WTC11 (cell line): ENCODE data around the gene INPP4B.

Experiments
- CTCF ChIP-seq: fragments of 200-600 bp; IDR thresholded peaks from 2 replicates; pipeline ENCODE4 v1.8.0; 2022; ENCODE audit warnings: antibody characterized with exemption
- E2F5 ChIP-seq: sonication (generic); formaldehyde crosslinking; IDR thresholded peaks from 2 replicates; pipeline ENCODE4 v1.8.1; 2022; ENCODE audit warnings: mild to moderate bottlenecking, moderate library complexity, missing genetic modification reagents
- ELF4 ChIP-seq: sonication (generic); formaldehyde crosslinking; IDR thresholded peaks from 2 replicates; pipeline ENCODE4 v1.8.1; 2022; ENCODE audit warnings: low read depth, mild to moderate bottlenecking, moderate library complexity, missing genetic modification reagents
- ESRRA ChIP-seq: sonication (generic); formaldehyde crosslinking; IDR thresholded peaks from 2 replicates; pipeline ENCODE4 v1.8.1; 2022; ENCODE audit warnings: mild to moderate bottlenecking, missing genetic modification reagents, borderline replicate concordance
- GABPB1 ChIP-seq: sonication (generic); formaldehyde crosslinking; IDR thresholded peaks from 2 replicates; pipeline ENCODE4 v1.8.1; 2023; ENCODE audit warnings: mild to moderate bottlenecking, missing genetic modification reagents
- IRF2 ChIP-seq: sonication (generic); formaldehyde crosslinking; IDR thresholded peaks from 2 replicates; pipeline ENCODE4 v1.8.0; 2022; ENCODE audit warnings: low read depth, missing genetic modification reagents, borderline replicate concordance
- MAX ChIP-seq: sonication (generic); formaldehyde crosslinking; IDR thresholded peaks from 2 replicates; pipeline ENCODE4 v1.8.0; 2022; ENCODE audit warnings: mild to moderate bottlenecking, missing genetic modification reagents
- NR2C2 ChIP-seq: sonication (generic); formaldehyde crosslinking; IDR thresholded peaks from 2 replicates; pipeline ENCODE4 v1.8.0; 2022; ENCODE audit warnings: mild to moderate bottlenecking, missing genetic modification reagents
- TEAD4 ChIP-seq: sonication (generic); formaldehyde crosslinking; IDR thresholded peaks from 2 replicates; pipeline ENCODE4 v1.8.0; 2022; ENCODE audit warnings: mild to moderate bottlenecking, missing genetic modification reagents
- USF2 ChIP-seq: sonication (generic); formaldehyde crosslinking; IDR thresholded peaks from 2 replicates; pipeline ENCODE4 v1.8.1; 2023; ENCODE audit warnings: mild to moderate bottlenecking, missing genetic modification reagents, moderate library complexity
- ZNF232 ChIP-seq: sonication (generic); formaldehyde crosslinking; IDR thresholded peaks from 2 replicates; pipeline ENCODE4 v1.8.0; 2022; ENCODE audit warnings: mild to moderate bottlenecking, missing genetic modification reagents
- ZNF281 ChIP-seq: sonication (generic); formaldehyde crosslinking; IDR thresholded peaks from 2 replicates; pipeline ENCODE4 v1.8.0; 2023; ENCODE audit warnings: mild to moderate bottlenecking, missing genetic modification reagents
- TF ChIP-seq, protein P1 (sequence below): sonication (generic); formaldehyde crosslinking; IDR thresholded peaks from 2 replicates; pipeline ENCODE4 v1.8.1; 2023; ENCODE audit warnings: mild to moderate bottlenecking, moderate library complexity, missing genetic modification reagents
- TF ChIP-seq, protein P2 (sequence below): sonication (generic); formaldehyde crosslinking; IDR thresholded peaks from 2 replicates; pipeline ENCODE4 v1.8.0; 2023; ENCODE audit warnings: missing genetic modification reagents, mild to moderate bottlenecking, borderline replicate concordance

DNA sequence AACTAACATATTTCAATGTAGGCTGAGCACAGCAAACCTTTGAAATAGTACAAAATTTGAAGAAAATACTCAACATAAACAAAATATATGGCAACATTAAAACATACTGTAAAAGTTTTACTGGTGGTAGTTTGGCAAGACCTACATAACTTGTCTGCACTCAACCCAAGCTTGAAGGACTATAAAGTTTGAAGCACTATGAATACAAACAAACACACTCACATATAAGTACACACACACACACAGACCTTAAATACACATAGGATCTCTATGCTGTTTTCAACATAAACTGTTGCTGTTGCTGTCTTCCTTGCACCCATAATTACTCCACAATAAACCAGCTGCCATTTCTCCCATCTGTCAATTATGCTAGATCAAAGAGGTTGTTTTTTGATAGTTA is 620.1 kb downstream of the INPP4B start:
- TF ChIP-seq CTCF (no peak), ZNF281 (CRISPR knock-in tag) (no peak), ESRRA (CRISPR knock-in tag) (no peak), ZNF232 (CRISPR knock-in tag) (no peak), IRF2 (CRISPR knock-in tag) (no peak), USF2 (CRISPR knock-in tag) (no peak), ELF4 (CRISPR knock-in tag) (no peak), TEAD4 (CRISPR knock-in tag) (no peak), MAX (no peak), NR2C2 (CRISPR knock-in tag) (no peak), GABPB1 (CRISPR knock-in tag) (no peak), E2F5 (CRISPR knock-in tag) (no peak)
- TF ChIP-seq, protein P1, sequence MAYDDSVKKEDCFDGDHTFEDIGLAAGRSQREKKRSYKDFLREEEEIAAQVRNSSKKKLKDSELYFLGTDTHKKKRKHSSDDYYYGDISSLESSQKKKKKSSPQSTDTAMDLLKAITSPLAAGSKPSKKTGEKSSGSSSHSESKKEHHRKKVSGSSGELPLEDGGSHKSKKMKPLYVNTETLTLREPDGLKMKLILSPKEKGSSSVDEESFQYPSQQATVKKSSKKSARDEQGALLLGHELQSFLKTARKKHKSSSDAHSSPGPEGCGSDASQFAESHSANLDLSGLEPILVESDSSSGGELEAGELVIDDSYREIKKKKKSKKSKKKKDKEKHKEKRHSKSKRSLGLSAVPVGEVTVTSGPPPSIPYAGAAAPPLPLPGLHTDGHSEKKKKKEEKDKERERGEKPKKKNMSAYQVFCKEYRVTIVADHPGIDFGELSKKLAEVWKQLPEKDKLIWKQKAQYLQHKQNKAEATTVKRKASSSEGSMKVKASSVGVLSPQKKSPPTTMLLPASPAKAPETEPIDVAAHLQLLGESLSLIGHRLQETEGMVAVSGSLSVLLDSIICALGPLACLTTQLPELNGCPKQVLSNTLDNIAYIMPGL (CRISPR knock-in tag), result no peak
- TF ChIP-seq, protein P2, sequence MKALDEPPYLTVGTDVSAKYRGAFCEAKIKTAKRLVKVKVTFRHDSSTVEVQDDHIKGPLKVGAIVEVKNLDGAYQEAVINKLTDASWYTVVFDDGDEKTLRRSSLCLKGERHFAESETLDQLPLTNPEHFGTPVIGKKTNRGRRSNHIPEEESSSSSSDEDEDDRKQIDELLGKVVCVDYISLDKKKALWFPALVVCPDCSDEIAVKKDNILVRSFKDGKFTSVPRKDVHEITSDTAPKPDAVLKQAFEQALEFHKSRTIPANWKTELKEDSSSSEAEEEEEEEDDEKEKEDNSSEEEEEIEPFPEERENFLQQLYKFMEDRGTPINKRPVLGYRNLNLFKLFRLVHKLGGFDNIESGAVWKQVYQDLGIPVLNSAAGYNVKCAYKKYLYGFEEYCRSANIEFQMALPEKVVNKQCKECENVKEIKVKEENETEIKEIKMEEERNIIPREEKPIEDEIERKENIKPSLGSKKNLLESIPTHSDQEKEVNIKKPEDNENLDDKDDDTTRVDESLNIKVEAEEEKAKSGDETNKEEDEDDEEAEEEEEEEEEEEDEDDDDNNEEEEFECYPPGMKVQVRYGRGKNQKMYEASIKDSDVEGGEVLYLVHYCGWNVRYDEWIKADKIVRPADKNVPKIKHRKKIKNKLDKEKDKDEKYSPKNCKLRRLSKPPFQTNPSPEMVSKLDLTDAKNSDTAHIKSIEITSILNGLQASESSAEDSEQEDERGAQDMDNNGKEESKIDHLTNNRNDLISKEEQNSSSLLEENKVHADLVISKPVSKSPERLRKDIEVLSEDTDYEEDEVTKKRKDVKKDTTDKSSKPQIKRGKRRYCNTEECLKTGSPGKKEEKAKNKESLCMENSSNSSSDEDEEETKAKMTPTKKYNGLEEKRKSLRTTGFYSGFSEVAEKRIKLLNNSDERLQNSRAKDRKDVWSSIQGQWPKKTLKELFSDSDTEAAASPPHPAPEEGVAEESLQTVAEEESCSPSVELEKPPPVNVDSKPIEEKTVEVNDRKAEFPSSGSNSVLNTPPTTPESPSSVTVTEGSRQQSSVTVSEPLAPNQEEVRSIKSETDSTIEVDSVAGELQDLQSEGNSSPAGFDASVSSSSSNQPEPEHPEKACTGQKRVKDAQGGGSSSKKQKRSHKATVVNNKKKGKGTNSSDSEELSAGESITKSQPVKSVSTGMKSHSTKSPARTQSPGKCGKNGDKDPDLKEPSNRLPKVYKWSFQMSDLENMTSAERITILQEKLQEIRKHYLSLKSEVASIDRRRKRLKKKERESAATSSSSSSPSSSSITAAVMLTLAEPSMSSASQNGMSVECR (CRISPR knock-in tag), result no peak
